WERI-Rb-1 (cell line): ENCODE data around the gene RTN4R.

ENCODE experiments used
- DNase-seq: peaks from one replicate; pipeline ENCODE4 v3.0.0-alpha.2; 2020
- H3K27ac ChIP-seq: fragments of 250-450 bp; sonication (Bioruptor Pico); 2 replicates; pipeline ENCODE4 v1.5.1; 2020; ENCODE audit warnings: mild to moderate bottlenecking, moderate library complexity
- H3K27me3 ChIP-seq: fragments of 250-450 bp; sonication (Bioruptor Pico); 2 replicates; pipeline ENCODE4 v1.5.1; 2021; ENCODE audit warnings: mild to moderate bottlenecking, low read depth, moderate library complexity; ENCODE audit not compliant: insufficient read depth, severe bottlenecking
- H3K36me3 ChIP-seq: fragments of 250-450 bp; sonication (Bioruptor Pico); 2 replicates; pipeline ENCODE4 v1.5.1; 2020; ENCODE audit warnings: mild to moderate bottlenecking, moderate library complexity
- H3K4me3 ChIP-seq: 2 replicates; pipeline ENCODE4 v1.5.1; 2011; ENCODE audit warnings: low read depth, mild to moderate bottlenecking, control low read depth, low read length
- H3K9me3 ChIP-seq: fragments of 250-450 bp; sonication (Bioruptor Pico); 2 replicates; pipeline ENCODE4 v1.5.1; 2021; ENCODE audit warnings: mild to moderate bottlenecking, moderate library complexity; ENCODE audit not compliant: severe bottlenecking
- CTCF ChIP-seq: IDR thresholded peaks from 2 replicates; pipeline ENCODE4 v1.5.1; 2011; ENCODE audit warnings: low read depth, mild to moderate bottlenecking, control low read depth, inconsistent platforms, low read length

The RTN4R gene

GRCh38 chr22:20220629-20221026 is 47.5 kb downstream of the RTN4R start:
- Histone ChIP-seq H3K4me3 (no peak overlapping the region), H3K27ac (no peak overlapping the region), H3K9me3 (peaks cover 6% of the 10 kb centered on the region), H3K36me3 (no peaks in the 10 kb centered on the region), H3K27me3 (no peaks in the 10 kb centered on the region)
- TF ChIP-seq CTCF = no peak
- no peak for DNase-seq

GRCh38 chr22:20219667-20220628 is 48.2 kb downstream of the RTN4R start:
- Histone ChIP-seq H3K36me3 (no peaks in the 10 kb centered on the region), H3K9me3 (peaks cover 6% of the 10 kb centered on the region), H3K4me3 (no peak overlapping the region), H3K27me3 (no peaks in the 10 kb centered on the region), H3K27ac (no peak overlapping the region)
- no peak for DNase-seq
- no peak for TF ChIP-seq CTCF

- no peaks in the 10 kb centered on the region for H3K27me3 ChIP-seq
- DNase-seq = no peak
- H3K4me3 ChIP-seq = no peak overlapping the region
- H3K9me3 ChIP-seq = peaks cover 6% of the 10 kb centered on the region
- no peak for TF ChIP-seq CTCF
- no peak overlapping the region for H3K27ac ChIP-seq
- H3K36me3 ChIP-seq = no peaks in the 10 kb centered on the region
Observed at GRCh38 chr22:20218987-20219386, 49.1 kb downstream of the RTN4R start.

- H3K4me3 ChIP-seq = no peak overlapping the region
- peaks cover 6% of the 10 kb centered on the region for H3K9me3 ChIP-seq
- no peak overlapping the region for H3K27ac ChIP-seq
- no peaks in the 10 kb centered on the region for H3K27me3 ChIP-seq
- no peaks in the 10 kb centered on the region for H3K36me3 ChIP-seq
- DNase-seq = no peak
- no peak for TF ChIP-seq CTCF
Observed at GRCh38 chr22:20218326-20218872, 49.7 kb downstream of the RTN4R start.

GRCh38 chr22:20217563-20217962 is 50.6 kb downstream of the RTN4R start:
- no peak for TF ChIP-seq CTCF
- no peak for DNase-seq

More at GRCh38 chr22:20217563-20217962, 50.6 kb downstream of the RTN4R start:
- no peaks in the 10 kb centered on the region for H3K27me3 ChIP-seq
- no peak overlapping the region for H3K4me3 ChIP-seq
- H3K9me3 ChIP-seq = peaks cover 6% of the 10 kb centered on the region
- no peak overlapping the region for H3K27ac ChIP-seq
- no peaks in the 10 kb centered on the region for H3K36me3 ChIP-seq
